OCI-LY1 (cell line): ENCODE measurements around the gene CNTNAP5.

ENCODE experiments used
- H2AFZ ChIP-seq: fragments of 200-600 bp; sonication (generic), shearing (Covaris generic); 2 replicates; pipeline ENCODE4 v1.6.0; 2014; ENCODE audit warnings: antibody characterized with exemption, mild to moderate bottlenecking, low read length
- H3F3A ChIP-seq: fragments of 200-600 bp; sonication (generic), shearing (Covaris generic); 2 replicates; pipeline ENCODE4 v1.6.0; 2014; ENCODE audit warnings: mild to moderate bottlenecking, antibody characterized with exemption, low read length, moderate library complexity; ENCODE audit not compliant: insufficient read depth
- H3K27ac ChIP-seq: fragments of 200-600 bp; sonication (generic); 2 replicates; pipeline ENCODE4 v1.5.1; 2014; ENCODE audit warnings: low read length, mixed run types, mild to moderate bottlenecking, low read depth; ENCODE audit not compliant: poor library complexity, severe bottlenecking
- H3K27me3 ChIP-seq: fragments of 200-600 bp; sonication (generic); 2 replicates; pipeline ENCODE4 v1.6.0; 2014; ENCODE audit warnings: antibody characterized with exemption, mild to moderate bottlenecking, low read length, moderate library complexity; ENCODE audit not compliant: insufficient read depth
- H3K36me3 ChIP-seq: fragments of 200-600 bp; sonication (generic); 2 replicates; pipeline ENCODE4 v1.6.1; 2014; ENCODE audit warnings: mild to moderate bottlenecking, antibody characterized with exemption, low read length, moderate library complexity, mixed read lengths; ENCODE audit not compliant: insufficient read depth
- H3K4me1 ChIP-seq: fragments of 200-600 bp; sonication (generic); 2 replicates; pipeline ENCODE4 v1.5.1; 2014; ENCODE audit warnings: mild to moderate bottlenecking, low read length, moderate library complexity; ENCODE audit not compliant: insufficient read depth, severe bottlenecking
- H3K4me2 ChIP-seq: fragments of 200-600 bp; sonication (generic), shearing (Covaris generic); 2 replicates; pipeline ENCODE4 v1.6.1; 2014; ENCODE audit warnings: low read length
- H3K4me3 ChIP-seq: fragments of 200-600 bp; sonication (generic); 2 replicates; pipeline ENCODE4 v1.5.1; 2014; ENCODE audit warnings: low read length, low read depth, mild to moderate bottlenecking, mixed read lengths; ENCODE audit not compliant: poor library complexity, severe bottlenecking
- H3K79me2 ChIP-seq: fragments of 200-600 bp; shearing (Covaris generic); 2 replicates; pipeline ENCODE4 v1.6.1; 2016; ENCODE audit warnings: mixed run types, low read length, mixed read lengths; ENCODE audit not compliant: insufficient read depth
- H3K9ac ChIP-seq: fragments of 200-600 bp; sonication (generic), shearing (Covaris generic); 2 replicates; pipeline ENCODE4 v1.6.1; 2014; ENCODE audit warnings: mild to moderate bottlenecking, low read length, mixed read lengths
- H3K9me2 ChIP-seq: fragments of 200-600 bp; sonication (generic), shearing (Covaris generic); 2 replicates; pipeline ENCODE4 v1.6.1; 2014; ENCODE audit warnings: low read depth, mild to moderate bottlenecking, low read length, mixed read lengths
- H3K9me3 ChIP-seq: fragments of 200-600 bp; shearing (Covaris generic); 2 replicates; pipeline ENCODE4 v1.6.1; 2014; ENCODE audit warnings: low read length, mixed read lengths
- H4K20me1 ChIP-seq: fragments of 200-600 bp; sonication (generic), shearing (Covaris generic); 2 replicates; pipeline ENCODE4 v1.6.0; 2016; ENCODE audit warnings: mild to moderate bottlenecking, low read length; ENCODE audit not compliant: insufficient read depth
- CTCF ChIP-seq: fragments of 200-600 bp; sonication (generic), shearing (Covaris generic); IDR thresholded peaks from 2 replicates; pipeline ENCODE4 v1.5.1; 2017; ENCODE audit warnings: mild to moderate bottlenecking, antibody characterized with exemption, low read length, moderate library complexity, mixed read lengths
- EZH2 ChIP-seq: fragments of 200-600 bp; sonication (generic), shearing (Covaris generic); IDR thresholded peaks from 2 replicates; pipeline ENCODE4 v1.8.0; 2017; ENCODE audit warnings: borderline replicate concordance, mixed run types, mild to moderate bottlenecking, antibody characterized with exemption, low read length, moderate library complexity, mixed read lengths

Gene CNTNAP5

GRCh38 chr2:124542932-124543640, 518.0 kb downstream of the CNTNAP5 start:
- H2AFZ ChIP-seq = no peak overlapping the region
- no peak overlapping the region for H3K27ac ChIP-seq
- no peak overlapping the region for H3K9ac ChIP-seq
- H3K79me2 ChIP-seq = no peaks in the 10 kb centered on the region
- no peak overlapping the region for H3K4me3 ChIP-seq
- TF ChIP-seq EZH2 (no peak), CTCF (no peak)
- no peaks in the 10 kb centered on the region for H3K4me1 ChIP-seq
- H3K9me3 ChIP-seq = no peaks in the 10 kb centered on the region
- H4K20me1 ChIP-seq = no peaks in the 10 kb centered on the region
- H3K36me3 ChIP-seq = no peaks in the 10 kb centered on the region
- H3F3A ChIP-seq = no peaks in the 10 kb centered on the region
- no peaks in the 10 kb centered on the region for H3K9me2 ChIP-seq
- H3K27me3 ChIP-seq = no peaks in the 10 kb centered on the region
- H3K4me2 ChIP-seq = no peak overlapping the region

GRCh38 chr2:124547700-124548099, 522.6 kb downstream of the CNTNAP5 start:
- no peaks in the 10 kb centered on the region for H3K79me2 ChIP-seq
- no peak overlapping the region for H3K4me3 ChIP-seq
- H3F3A ChIP-seq = no peaks in the 10 kb centered on the region
- H3K36me3 ChIP-seq = no peaks in the 10 kb centered on the region
- H3K4me2 ChIP-seq = no peak overlapping the region
- no peak overlapping the region for H2AFZ ChIP-seq
- no peaks in the 10 kb centered on the region for H3K4me1 ChIP-seq
- no peak overlapping the region for H3K9ac ChIP-seq
- no peaks in the 10 kb centered on the region for H4K20me1 ChIP-seq
- no peaks in the 10 kb centered on the region for H3K9me2 ChIP-seq
- no peaks in the 10 kb centered on the region for H3K27me3 ChIP-seq
- TF ChIP-seq EZH2 (no peak), CTCF (no peak)
- no peaks in the 10 kb centered on the region for H3K9me3 ChIP-seq
- H3K27ac ChIP-seq = no peak overlapping the region

GRCh38 chr2:124558277-124558905, 533.3 kb downstream of the CNTNAP5 start:
- H3K4me1 ChIP-seq = no peaks in the 10 kb centered on the region
- TF ChIP-seq EZH2 (no peak), CTCF (no peak)

More at GRCh38 chr2:124558277-124558905, 533.3 kb downstream of the CNTNAP5 start:
- Histone ChIP-seq H2AFZ (no peak overlapping the region), H4K20me1 (no peaks in the 10 kb centered on the region), H3K27me3 (no peaks in the 10 kb centered on the region), H3K4me3 (no peak overlapping the region), H3K79me2 (no peaks in the 10 kb centered on the region), H3K9me3 (no peaks in the 10 kb centered on the region), H3F3A (no peaks in the 10 kb centered on the region), H3K27ac (no peak overlapping the region), H3K9ac (no peak overlapping the region), H3K4me2 (no peak overlapping the region), H3K9me2 (no peaks in the 10 kb centered on the region), H3K36me3 (no peaks in the 10 kb centered on the region)
